Endodermal cell (in vitro differentiated cells): ENCODE data around the gene PTPRU. TPM values are rescaled to one million over a fixed set of nuclear protein-coding genes. Genes with fewer than 3 reads are reported as not detected.

Experiments
- DNase-seq: peaks from one replicate; pipeline ENCODE4 v3.0.0-alpha.2; 2017
- H3K27ac ChIP-seq: 2 replicates; pipeline ENCODE4 v1.5.1; 2013; ENCODE audit warnings: mild to moderate bottlenecking, low read depth, low read length, moderate library complexity
- H3K27me3 ChIP-seq: 2 replicates; pipeline ENCODE4 v1.6.1; 2013; ENCODE audit warnings: mild to moderate bottlenecking, low read length, moderate library complexity; ENCODE audit not compliant: insufficient read depth, control insufficient read depth, poor library complexity, severe bottlenecking
- H3K36me3 ChIP-seq: 2 replicates; pipeline ENCODE4 v1.7.0; 2013; ENCODE audit warnings: mild to moderate bottlenecking, low read length, moderate library complexity; ENCODE audit not compliant: control insufficient read depth, insufficient read depth
- H3K4me1 ChIP-seq: one replicate; pipeline ENCODE4 v1.7.0; 2013; ENCODE audit warnings: low read length; ENCODE audit not compliant: control insufficient read depth, insufficient read depth
- H3K4me3 ChIP-seq: 2 replicates; pipeline ENCODE4 v1.5.1; 2013; ENCODE audit warnings: mild to moderate bottlenecking, low read length, moderate library complexity
- H3K9ac ChIP-seq: 2 replicates; pipeline ENCODE4 v1.6.1; 2013; ENCODE audit warnings: mild to moderate bottlenecking, low read length, moderate library complexity; ENCODE audit not compliant: poor library complexity, severe bottlenecking; ENCODE audit errors: extremely low read depth
- H3K9me3 ChIP-seq: 2 replicates; pipeline ENCODE4 v1.6.1; 2013; ENCODE audit warnings: mild to moderate bottlenecking, low read length, moderate library complexity; ENCODE audit not compliant: control insufficient read depth
- H3K27ac Mint-ChIP-seq: 2 replicates; pipeline ENCODE4 v1.8.0; 2020; ENCODE audit warnings: mixed read lengths
- H3K27me3 Mint-ChIP-seq: 2 replicates; pipeline ENCODE4 v1.8.0; 2021; ENCODE audit warnings: mild to moderate bottlenecking, mixed read lengths; ENCODE audit not compliant: insufficient read depth
- H3K36me3 Mint-ChIP-seq: 2 replicates; pipeline ENCODE4 v1.8.0; 2020; ENCODE audit warnings: low read depth, mixed read lengths
- H3K4me1 Mint-ChIP-seq: 2 replicates; pipeline ENCODE4 v1.8.0; 2020; ENCODE audit warnings: mixed read lengths
- H3K4me3 Mint-ChIP-seq: 2 replicates; pipeline ENCODE4 v1.8.0; 2020; ENCODE audit warnings: mild to moderate bottlenecking, moderate library complexity, mixed read lengths
- H3K9me3 Mint-ChIP-seq: 2 replicates; pipeline ENCODE4 v1.8.0; 2020; ENCODE audit warnings: mild to moderate bottlenecking, mixed read lengths
- CTCF ChIP-seq: fragments of 200-600 bp; sonication (generic); conservative IDR thresholded peaks from 2 replicates; pipeline ENCODE4 v1.5.0; 2021; ENCODE audit warnings: antibody characterized with exemption, mild to moderate bottlenecking
- WGBS, 2 experiments: methylation state at CpG; one replicate each; pipeline versions ENCODE4 v1.1.5 to v1.1.7; 2013; ENCODE audit warnings: missing lambda C conversion rate in 2 of 2, mixed read lengths in 1 of 2; ENCODE audit not compliant: insufficient coverage in 1 of 2, insufficient read length in 1 of 2; 5-methylcytosine and 5-hydroxymethylcytosine counted together
- total RNA-seq, 2 donors: library from RNA; stranded (reverse); fragmentation: NEBNext Ultra II Directional in 1 of 2; extraction: Animal tissue kit (Norgen Biotek cat#: 25700) in 1 of 2; gene quantifications; 2 replicates in 1 of 2; 3 replicates in 1 of 2; pipeline ENCODE4 v1.2.1, GENCODE V29; 2021

Gene PTPRU
- total RNA-seq, 2 donors from 2014 or later = 49.8 to 73.1 TPM

- peaks cover 4% of the 10 kb centered on the region for H3K36me3 ChIP-seq
- no peak overlapping the region for H3K4me3 Mint-ChIP-seq
- WGBS, 2 experiments = 90 to 92% methylated on average over 2 to 7 of the region's 7 CpGs
- H3K27ac Mint-ChIP-seq = no peak overlapping the region
- no peak for TF ChIP-seq CTCF
- H3K9me3 Mint-ChIP-seq = peaks cover 3% of the 10 kb centered on the region
- no peak overlapping the region for H3K9ac ChIP-seq
- no peaks in the 10 kb centered on the region for H3K9me3 ChIP-seq
- peaks cover 2% of the 10 kb centered on the region for H3K4me1 ChIP-seq
- H3K4me3 ChIP-seq = no peak overlapping the region
- no peaks in the 10 kb centered on the region for H3K27me3 ChIP-seq
- DNase-seq = no peak
- no peak overlapping the region for H3K27ac ChIP-seq
- peaks cover 12% of the 10 kb centered on the region for H3K36me3 Mint-ChIP-seq
- H3K27me3 Mint-ChIP-seq = peaks cover 8% of the 10 kb centered on the region
- peaks cover 5% of the 10 kb centered on the region for H3K4me1 Mint-ChIP-seq
These were observed 94.5 kb downstream of the PTPRU start for GRCh38 chr1:29330856-29331255.

- H3K9me3 ChIP-seq = no peaks in the 10 kb centered on the region
- H3K9ac ChIP-seq = no peak overlapping the region
- DNase-seq = no peak
- H3K4me1 Mint-ChIP-seq = peaks cover 5% of the 10 kb centered on the region
- peaks cover 2% of the 10 kb centered on the region for H3K4me1 ChIP-seq
- no peak overlapping the region for H3K4me3 Mint-ChIP-seq
- peaks cover 12% of the 10 kb centered on the region for H3K36me3 Mint-ChIP-seq
- H3K27ac ChIP-seq = no peak overlapping the region
- no peaks in the 10 kb centered on the region for H3K27me3 ChIP-seq
- H3K27ac Mint-ChIP-seq = no peak overlapping the region
- H3K27me3 Mint-ChIP-seq = peaks cover 9% of the 10 kb centered on the region
- no peak overlapping the region for H3K4me3 ChIP-seq
- H3K9me3 Mint-ChIP-seq = peaks cover 3% of the 10 kb centered on the region
- peaks cover 4% of the 10 kb centered on the region for H3K36me3 ChIP-seq
- no peak for TF ChIP-seq CTCF
These were observed 95.0 kb downstream of the PTPRU start for GRCh38 chr1:29331309-29331708.

DNA sequence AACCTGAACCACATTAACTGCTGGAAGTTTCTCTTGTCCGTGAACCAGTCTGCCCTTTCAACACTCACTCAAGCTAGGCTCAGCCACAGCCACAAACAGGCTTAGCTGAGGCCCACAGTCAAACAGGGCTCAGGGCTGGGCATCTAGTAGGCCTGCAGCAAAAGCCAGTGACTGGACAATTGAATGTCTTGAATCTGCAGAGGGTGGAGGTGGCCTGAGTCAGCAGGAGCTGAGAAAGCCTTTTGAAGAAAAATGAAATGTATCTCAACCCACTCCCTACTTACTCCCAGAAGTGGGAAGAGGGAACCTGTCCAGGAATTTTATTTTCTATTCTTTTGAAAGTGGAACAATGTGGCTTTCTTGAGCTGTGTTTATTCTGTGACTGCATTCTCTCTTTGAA, 95.4 kb downstream of the PTPRU start:
- peaks cover 5% of the 10 kb centered on the region for H3K4me1 Mint-ChIP-seq
- peaks cover 12% of the 10 kb centered on the region for H3K36me3 Mint-ChIP-seq
- 81 to 100% methylated on average over 1 of the region's 1 CpG for WGBS, 2 experiments
- H3K27ac Mint-ChIP-seq = no peak overlapping the region
- peaks cover 9% of the 10 kb centered on the region for H3K27me3 Mint-ChIP-seq
- TF ChIP-seq CTCF = no peak
- no peaks in the 10 kb centered on the region for H3K9me3 ChIP-seq
- H3K4me3 ChIP-seq = no peak overlapping the region
- no peak overlapping the region for H3K4me3 Mint-ChIP-seq
- H3K9me3 Mint-ChIP-seq = peaks cover 3% of the 10 kb centered on the region
- peaks cover 2% of the 10 kb centered on the region for H3K4me1 ChIP-seq
- H3K27ac ChIP-seq = no peak overlapping the region
- H3K36me3 ChIP-seq = peaks cover 4% of the 10 kb centered on the region
- no peak overlapping the region for H3K9ac ChIP-seq
- no peak for DNase-seq
- no peaks in the 10 kb centered on the region for H3K27me3 ChIP-seq
